Tibial nerve (tissue), 3 donors: ENCODE results near the gene ABHD18.

Source experiments
- CTCF ChIP-seq, 5 experiments: fragments of 200-600 bp in 3 of 5; fragments of 450-650 bp in 2 of 5; sonication (generic) in 3 of 5; IDR thresholded peaks; one replicate each; pipeline ENCODE4 v1.5.1; 2016 to 2019; ENCODE audit warnings: antibody characterized with exemption in 5 of 5, mild to moderate bottlenecking in 3 of 5, moderate library complexity in 2 of 5
- POLR2A ChIP-seq, 2 donors: fragments of 450-650 bp; IDR thresholded peaks; one replicate each; pipeline ENCODE4 v1.6.1; 2017; ENCODE audit warnings: antibody characterized with exemption in 2 of 2, mild to moderate bottlenecking in 2 of 2, moderate library complexity in 2 of 2

GRCh38 chr4:128068918-128069317, 103.7 kb downstream of the ABHD18 start:
- TF ChIP-seq CTCF (IDR thresholded peaks at IDR 0.05) (no peak), POLR2A (IDR thresholded peaks at IDR 0.05) (no peak)
